ENCODE results near the gene CXXC5.

- TF ChIP-seq CTCF (IDR thresholded peaks at IDR 0.05; ENCODE audit: poor library complexity) = no peak
- TF ChIP-seq EZH2phosphoT487 (IDR thresholded peaks at IDR 0.05; ENCODE audit: low read depth, severe bottlenecking, unreplicated experiment) = no peak
- TF ChIP-seq EZH2 (IDR thresholded peaks at IDR 0.05; ENCODE audit: borderline replicate concordance) = no peak
These were observed 16.5 kb upstream of the CXXC5 start for GRCh38 chr5:139631520-139632165.
